Suppressor macrophage treated with lipopolysaccharide for 4 hours (primary cell): ENCODE data around the gene TMC7.
A peak's percentile ranks its signal among the peaks of the same experiment; 100 is the strongest.

ENCODE experiments used
- DNase-seq: peaks from one replicate; pipeline ENCODE4 v3.0.0-alpha.2; 2020

Gene TMC7

DNA sequence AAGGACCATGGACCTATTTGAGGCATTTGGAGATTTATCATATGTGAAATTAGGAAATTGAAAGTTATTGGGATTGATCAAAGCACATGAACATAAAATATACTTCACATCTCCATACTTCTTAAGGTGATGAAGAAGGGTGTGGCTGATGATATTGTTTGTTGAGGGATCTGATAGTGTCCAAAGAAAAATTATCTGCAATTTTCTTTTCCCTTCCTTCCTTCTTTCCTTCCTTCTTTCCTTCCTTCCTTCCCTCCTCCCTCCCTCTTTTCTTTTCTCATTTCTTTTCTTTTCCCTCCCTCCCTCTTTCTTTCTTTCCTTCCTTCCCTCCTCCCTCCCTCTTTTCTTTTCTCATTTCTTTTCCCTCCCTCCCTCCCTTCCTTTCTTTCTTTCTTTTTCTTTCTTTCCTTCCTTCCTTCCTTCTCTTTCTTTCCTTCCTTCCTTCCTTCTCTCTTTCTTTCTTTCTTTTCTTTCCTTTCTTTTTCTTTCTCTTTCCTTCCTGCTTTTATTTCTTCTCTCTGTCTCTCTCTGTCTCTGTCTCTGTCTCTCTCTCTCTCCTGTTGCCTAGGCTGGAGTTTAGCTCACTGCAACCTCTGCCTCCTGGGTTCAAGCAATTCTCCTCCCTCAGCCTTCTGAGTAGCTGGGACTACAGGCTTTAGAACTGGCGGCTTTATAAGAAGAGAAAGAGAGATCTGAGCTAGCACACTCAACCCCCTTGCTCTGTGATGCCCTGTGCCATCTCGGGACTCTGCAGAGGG lies 109.1 kb downstream of the TMC7 start:
- no peak for DNase-seq

DNA sequence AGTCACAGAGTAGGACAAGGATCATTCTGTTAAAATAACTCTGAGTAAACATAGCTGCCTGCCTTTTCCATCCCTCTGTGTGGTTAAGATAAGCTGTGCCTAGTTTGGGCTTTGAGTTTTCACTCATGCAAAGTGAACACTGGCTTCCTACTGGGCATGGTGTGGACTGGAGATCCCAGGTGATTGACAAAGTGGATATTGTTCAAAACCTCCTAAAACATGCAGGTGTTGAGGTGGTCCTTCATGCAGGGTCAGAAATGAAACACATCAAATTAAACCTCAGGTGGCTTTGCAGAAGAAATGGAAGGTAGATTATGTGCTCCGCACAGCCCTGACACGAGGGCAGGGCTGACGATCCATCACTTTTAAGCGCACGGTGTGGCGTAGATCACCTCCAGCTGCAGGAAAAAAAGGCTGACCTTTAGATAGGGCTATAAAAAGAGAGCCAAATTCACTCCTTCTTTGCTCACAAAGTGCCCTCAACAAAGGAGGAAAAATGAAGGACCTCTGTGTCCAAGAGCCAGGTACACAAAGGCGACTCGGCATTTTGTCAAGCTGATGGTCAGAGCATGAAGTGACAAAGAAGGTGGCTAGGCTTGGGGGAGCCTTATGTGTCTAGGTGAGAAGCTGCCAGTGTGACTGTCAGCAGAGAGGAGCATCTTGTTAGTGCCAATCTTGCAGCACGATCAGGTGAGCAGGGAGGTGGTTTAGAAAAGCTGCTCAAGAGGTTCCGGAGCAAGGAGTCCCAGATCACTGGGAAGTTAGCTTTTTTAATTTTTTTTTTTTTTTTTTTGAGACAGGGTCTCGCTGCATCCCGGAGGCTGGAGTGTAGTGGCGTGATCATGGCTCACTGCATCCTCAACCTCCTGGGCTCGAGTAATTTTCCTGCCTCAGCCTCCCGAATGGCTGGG lies 110.2 kb downstream of the TMC7 start:
- no peak for DNase-seq

DNA sequence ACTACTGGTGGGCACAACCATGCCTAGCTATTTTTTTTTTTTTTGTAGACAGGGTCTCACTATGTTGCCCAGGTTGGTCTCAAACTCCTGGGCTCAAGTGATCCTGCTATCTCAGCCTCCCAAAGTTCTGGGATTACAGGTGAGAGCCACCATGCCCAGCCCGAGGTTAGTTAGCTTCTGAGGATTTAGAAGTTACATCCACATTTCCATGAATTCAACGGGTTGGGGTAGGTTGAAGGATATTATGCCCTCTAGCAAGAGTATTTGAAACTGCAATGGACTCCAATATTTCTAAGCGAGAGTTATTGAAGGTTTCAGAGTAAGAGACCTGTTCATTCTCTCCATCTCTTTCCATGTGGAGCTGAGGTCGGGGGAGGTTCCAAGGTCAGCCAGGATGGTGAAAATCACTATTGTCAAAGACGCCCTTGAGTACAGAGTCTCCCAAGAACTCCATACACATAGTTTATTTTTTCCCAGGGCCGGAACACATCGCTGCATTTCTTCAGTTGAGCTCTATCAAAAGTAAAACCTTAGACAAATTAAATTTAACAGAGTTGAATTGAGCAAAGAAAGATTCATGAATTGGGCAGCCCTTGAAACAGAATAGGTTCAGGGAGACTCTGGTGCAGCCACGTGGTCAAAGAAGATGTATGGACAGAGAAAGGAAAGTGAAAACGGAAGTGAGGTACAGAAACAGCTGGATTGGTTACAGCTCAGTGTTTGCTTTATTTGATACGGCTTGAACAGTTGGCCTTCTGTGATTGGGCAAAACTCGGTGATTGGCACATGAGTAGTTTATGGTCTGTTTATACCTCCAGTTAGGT lies 111.0 kb downstream of the TMC7 start:
- DNase-seq, result peak; percentile 73

DNA sequence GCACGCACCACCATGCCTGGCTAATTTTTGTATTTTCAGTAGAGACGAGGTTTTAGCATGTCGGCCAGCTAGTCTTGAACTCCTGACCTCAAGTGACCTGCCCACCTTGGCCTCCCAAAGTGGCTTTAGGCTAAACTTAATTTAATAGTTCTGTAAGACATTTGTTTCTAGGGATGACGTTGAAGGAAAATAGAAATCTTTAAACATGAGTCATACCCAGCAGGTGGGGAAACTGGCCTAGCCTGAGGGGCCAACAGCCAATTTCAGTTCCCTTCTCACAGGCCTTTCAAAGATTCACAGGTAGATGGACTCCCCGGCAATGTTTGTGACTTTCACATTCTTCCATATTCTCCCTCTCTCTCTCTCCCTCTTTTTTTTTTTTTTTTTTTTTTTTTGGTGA lies 111.9 kb downstream of the TMC7 start:
- DNase-seq, result no peak

DNA sequence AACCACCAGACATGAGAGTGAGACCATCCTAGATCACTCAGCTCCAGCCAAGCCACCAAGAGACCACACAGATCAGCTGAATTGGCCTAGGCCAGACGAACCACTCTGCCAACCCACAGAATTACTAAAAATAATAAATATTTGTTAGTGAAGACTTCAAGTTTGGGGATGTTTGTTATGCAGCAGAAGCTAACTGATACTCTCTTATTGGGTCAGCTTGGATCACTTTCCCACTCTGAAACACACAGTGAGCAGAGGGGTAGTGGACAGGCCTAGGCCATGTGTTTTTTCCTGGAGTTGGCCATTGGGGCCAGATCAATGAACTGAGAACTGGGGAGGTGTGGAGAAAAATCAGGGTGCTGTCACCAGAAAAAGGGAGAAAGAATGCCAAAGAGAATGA lies 114.4 kb downstream of the TMC7 start:
- no peak for DNase-seq

DNA sequence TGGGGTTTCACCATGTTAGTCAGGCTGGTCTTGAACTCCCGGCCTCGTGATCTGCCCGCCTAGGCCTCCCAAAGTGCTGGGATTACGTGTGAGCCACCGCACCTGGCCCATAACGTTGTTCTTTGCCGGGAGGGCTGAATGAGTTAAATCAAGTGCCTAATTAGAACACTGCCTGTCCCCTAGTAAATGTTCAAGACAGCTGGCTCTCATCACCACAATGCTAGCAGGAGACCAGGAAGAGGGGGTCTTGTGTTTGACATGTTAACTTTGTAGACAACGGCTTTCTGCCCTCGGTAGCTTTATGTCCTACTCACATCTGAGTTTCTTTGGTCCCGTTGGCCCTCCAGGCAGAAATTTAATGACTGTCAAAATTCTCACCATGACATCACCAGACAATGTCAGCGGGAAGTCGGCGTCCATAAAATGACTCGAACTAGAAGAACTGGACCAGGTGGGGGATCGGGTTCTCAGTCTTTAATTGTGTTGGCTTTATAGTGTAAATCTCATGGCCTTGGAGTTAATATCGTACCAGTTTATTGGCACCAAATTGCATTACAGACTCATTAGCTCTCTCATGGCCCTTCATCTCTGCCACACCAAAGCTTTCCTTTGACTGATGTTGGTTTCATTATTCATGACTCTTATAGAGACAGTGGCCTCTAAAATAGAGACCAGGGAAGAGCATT lies 118.6 kb downstream of the TMC7 start:
- DNase-seq, result no peak

DNA sequence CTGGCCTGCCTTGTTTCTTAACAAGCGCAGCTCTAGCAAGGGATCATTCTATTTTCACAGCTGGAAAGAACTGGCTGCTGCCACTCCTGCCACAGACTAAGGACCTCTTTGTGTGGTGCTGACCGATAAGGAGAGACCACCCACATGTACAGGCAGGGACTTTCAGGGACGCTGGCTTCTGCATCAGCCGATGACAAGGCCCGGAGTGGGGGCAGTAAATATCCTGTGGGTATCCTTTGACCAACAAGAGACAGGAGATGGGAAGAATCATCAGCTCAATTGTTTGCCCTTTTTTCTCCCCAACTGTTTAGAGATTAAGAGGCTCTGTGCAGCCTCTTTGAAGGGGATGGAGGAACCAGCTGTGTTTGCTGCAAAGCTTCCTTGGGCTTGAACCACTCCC lies 120.9 kb downstream of the TMC7 start:
- no peak for DNase-seq

DNA sequence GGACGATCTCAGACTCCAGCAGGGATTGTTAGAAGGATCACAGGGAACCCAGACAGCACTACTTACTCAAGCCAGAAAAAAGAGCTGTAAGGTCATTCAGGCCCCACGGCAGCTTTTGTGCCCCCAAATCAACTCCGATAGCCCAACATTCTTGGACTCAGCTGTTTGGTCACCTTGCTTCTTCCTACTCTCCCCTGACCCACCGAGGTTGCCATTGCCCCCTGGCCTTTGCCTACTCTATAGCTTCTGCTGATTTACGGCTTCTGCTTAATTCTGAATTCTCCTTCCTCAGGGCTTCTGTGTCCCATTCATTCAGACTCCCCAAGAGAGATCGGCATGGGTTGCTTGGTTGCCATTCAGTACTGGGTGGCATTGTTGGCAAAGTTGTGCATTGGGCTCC lies 121.4 kb downstream of the TMC7 start:
- DNase-seq, result no peak

DNA sequence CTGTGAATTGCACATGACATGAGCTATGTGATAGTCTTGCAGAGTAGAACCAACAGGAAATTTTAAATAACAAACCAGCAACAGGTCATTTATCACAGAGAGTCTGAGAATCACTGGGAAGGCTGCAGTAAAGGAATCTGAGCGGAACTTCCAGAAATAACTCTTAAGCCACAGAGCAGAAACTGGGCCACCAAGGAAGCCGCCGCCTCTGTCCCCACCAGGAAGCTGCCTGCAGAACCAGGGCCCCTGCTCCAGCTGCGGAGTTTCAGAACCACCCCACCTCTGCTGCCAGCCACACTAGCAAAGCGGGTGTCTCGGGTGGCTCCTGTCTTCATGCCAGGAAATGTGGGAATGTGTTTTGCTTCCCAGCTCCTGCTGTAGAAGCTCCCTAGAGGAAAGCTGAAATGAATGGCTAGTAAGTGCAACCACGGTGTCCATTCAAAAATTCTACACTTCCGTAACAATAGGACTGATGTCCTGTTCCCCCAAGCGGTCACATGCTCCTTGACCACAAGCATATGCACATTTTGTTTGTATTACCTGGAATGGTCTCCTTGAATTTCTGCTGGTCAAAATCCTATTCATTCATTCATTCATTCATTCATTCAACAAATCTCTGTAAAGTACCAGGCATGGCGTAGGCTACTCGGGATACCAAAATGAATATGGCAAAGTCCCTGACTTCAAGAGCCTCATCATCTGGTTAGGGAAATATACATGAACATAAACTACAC lies 122.3 kb downstream of the TMC7 start:
- no peak for DNase-seq

DNA sequence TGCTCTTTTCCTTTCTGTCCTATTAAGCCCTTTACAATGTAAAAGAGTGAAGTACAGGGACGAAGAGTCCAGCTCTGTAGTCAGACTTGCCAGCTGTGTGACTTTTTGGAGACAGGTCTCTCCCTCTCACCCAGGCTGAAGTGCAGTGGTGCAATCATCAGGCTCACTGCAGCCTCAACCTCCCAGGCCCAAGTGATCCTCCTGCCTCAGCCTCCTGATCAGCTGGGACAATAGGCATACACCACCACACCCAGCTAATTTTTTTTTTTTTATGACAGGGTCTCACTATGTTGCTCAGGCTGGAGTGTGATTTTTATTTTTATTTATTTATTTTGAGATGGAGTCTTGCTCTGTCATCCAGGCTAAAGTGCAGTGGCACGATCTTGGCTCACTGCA lies 122.9 kb downstream of the TMC7 start:
- DNase-seq, result no peak

DNA sequence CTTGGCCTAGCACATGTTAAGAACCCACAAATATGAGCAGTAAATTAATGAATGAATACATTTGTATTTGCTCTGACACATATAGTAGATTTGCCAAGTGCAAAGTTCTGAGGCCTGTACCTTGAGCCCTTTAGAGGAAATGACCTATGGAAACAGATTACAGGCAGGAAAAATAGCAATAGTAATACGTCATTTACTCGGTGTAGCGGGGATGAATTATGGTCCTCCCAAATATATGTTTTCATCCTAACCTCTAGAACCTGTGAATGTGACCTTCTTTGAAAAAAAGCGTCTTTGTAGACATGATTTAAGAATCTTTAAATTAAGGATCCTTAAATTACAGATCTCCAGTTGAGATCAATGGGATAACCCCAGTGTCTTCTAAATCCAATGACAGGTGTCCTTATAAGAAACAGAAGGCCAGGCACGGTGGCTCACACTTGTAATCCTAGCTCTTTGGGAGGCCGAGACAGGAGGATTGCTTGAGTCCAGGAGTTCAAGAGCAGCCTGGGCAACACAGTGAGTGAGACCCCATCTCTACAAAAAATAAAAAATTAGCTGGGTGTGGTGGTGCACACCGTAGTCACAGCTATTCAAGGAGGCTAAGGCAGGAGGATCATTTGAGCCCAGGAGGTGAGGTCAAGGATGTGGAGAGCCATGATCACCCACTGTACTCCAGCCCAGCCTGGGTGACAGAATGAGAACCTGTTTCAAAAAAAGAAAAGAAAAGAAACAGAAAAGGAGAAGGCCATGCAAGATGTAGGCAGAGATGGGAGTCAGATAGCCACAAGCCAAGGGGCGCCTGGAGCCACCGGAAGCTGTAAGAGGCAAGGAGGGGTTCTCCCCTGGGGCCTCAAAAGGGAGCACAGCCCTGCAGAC lies 124.9 kb downstream of the TMC7 start:
- no peak for DNase-seq

DNA sequence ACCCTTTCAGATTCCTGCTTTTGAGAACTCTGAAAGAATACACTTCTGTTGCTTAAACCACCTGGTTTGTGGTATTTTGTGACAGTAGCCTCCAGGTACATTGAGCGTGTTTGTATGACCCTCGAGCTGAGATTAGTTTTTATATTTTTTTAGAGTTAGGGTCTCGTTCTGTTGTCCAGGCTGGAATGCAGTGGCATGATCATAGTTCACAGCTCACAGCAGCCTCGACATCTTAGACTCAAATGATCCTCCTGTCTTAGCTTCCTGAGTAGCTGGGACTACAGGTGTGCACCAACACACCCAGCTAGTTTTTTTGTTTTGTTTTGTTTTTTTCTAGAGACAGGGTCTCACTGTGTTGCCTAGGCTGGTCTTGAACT lies 125.5 kb downstream of the TMC7 start:
- DNase-seq, result no peak

DNA sequence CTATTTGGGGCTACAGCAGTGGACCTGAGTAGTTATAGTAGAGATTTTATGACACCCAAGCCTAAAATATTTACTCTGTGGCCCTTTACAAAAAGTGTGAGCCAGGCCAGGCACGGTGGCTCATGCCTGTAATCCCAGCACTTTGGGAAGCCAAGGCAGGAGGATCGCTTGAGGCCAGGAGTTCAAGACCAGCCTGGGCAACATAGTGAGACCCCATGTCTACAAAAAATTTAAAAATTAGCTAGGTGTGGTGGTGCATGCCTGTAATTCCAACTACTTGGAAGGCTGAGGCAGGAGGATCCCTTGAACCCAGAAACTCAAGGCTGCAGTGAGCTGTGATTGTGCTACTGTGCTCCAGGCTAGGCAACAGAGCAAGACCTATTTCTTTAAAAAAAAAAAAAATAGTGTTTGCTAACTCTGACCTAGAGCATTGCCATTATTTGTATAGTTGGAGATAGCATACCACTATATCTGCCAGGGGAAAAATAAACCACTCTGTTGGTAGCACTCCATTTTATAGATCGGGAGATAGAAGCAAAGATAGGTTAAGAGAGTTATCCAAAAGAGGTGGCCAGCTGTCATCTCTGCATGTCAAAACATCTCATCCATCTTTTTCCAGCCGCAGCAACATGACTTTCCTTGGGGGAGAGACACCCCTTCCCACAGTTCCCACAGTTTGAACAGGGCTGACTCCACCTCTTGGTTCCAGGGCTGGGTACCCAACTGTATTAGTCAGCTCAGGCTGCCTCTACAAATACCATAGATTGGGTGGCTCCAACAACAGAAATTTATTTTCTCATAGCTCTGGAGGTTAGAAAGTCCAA lies 127.0 kb downstream of the TMC7 start:
- DNase-seq, result no peak

DNA sequence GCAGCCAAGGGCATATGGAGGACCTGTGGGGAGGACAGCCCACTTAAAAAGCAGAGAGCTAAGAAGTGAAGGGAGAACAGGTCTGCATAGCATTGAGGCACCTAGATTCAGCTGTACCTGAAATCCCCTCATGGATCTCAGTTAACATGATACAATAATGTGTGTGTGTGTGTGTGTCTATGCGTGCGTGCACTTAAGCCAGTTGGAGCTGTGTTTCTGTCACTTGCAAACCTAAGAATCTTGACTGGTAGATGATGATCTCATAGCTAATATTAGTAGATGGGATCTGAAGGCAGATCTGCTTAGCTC lies 128.3 kb downstream of the TMC7 start:
- no peak for DNase-seq
